IMR-90 (cell line): ENCODE measurements around the gene ENPP7.

ENCODE experiments used
- BHLHE40 ChIP-seq: fragments of 150-350 bp; IDR thresholded peaks from 2 replicates; pipeline ENCODE4 v1.6.1; 2016; ENCODE audit warnings: mild to moderate bottlenecking, low read depth, low read length
- CEBPB ChIP-seq: IDR thresholded peaks from 2 replicates; pipeline ENCODE4 v1.6.1; 2012; ENCODE audit warnings: low read depth, low read length, improper control_type of control experiment
- CHD1 ChIP-seq: IDR thresholded peaks from 2 replicates; pipeline ENCODE4 v1.6.1; 2012; ENCODE audit warnings: low read depth, low read length, improper control_type of control experiment
- CTCF ChIP-seq: conservative IDR thresholded peaks from 2 replicates; pipeline ENCODE4 v1.5.1; 2012; ENCODE audit warnings: mild to moderate bottlenecking, low read depth, low read length, improper control_type of control experiment
- ELK1 ChIP-seq: fragments of 150-350 bp; IDR thresholded peaks from 2 replicates; pipeline ENCODE4 v1.6.1; 2016; ENCODE audit warnings: low read depth, mild to moderate bottlenecking, low read length, moderate library complexity, borderline replicate concordance
- FOS ChIP-seq: fragments of 150-350 bp; IDR thresholded peaks from 2 replicates; pipeline ENCODE4 v1.6.1; 2016; ENCODE audit warnings: low read depth, low read length
- MAFK ChIP-seq: IDR thresholded peaks from 2 replicates; pipeline ENCODE4 v1.6.1; 2012; ENCODE audit warnings: low read depth, low read length, improper control_type of control experiment
- MXI1 ChIP-seq: IDR thresholded peaks from 2 replicates; pipeline ENCODE4 v1.6.1; 2012; ENCODE audit warnings: low read depth, mild to moderate bottlenecking, low read length, moderate library complexity, borderline replicate concordance
- POLR2A ChIP-seq: IDR thresholded peaks from 2 replicates; pipeline ENCODE4 v1.6.1; 2012; ENCODE audit warnings: mild to moderate bottlenecking, low read depth, low read length
- RAD21 ChIP-seq: IDR thresholded peaks from 2 replicates; pipeline ENCODE4 v1.6.1; 2012; ENCODE audit warnings: low read length, improper control_type of control experiment
- RCOR1 ChIP-seq: IDR thresholded peaks from 2 replicates; pipeline ENCODE4 v1.6.1; 2012; ENCODE audit warnings: mild to moderate bottlenecking, low read length, improper control_type of control experiment; ENCODE audit not compliant: insufficient replicate concordance
- RFX5 ChIP-seq: IDR thresholded peaks from 2 replicates; pipeline ENCODE4 v1.8.0; 2012; ENCODE audit warnings: low read depth, mild to moderate bottlenecking, low read length, moderate library complexity
- SMC3 ChIP-seq: fragments of 150-350 bp; IDR thresholded peaks from 2 replicates; pipeline ENCODE4 v1.6.1; 2016; ENCODE audit warnings: low read depth, mild to moderate bottlenecking, antibody characterized with exemption, low read length, moderate library complexity
- USF2 ChIP-seq: fragments of 150-350 bp; IDR thresholded peaks from 2 replicates; pipeline ENCODE4 v1.6.1; 2017; ENCODE audit warnings: mild to moderate bottlenecking, antibody characterized with exemption, low read length, low read depth

- TF ChIP-seq RAD21 (no peak), CTCF (no peak), RFX5 (no peak), SMC3 (no peak), CHD1 (no peak), CEBPB (no peak), MXI1 (no peak), POLR2A (no peak), BHLHE40 (no peak), FOS (no peak), USF2 (no peak), ELK1 (no peak), MAFK (no peak), RCOR1 (no peak)
Observed at GRCh38 chr17:79755591-79755990, 24.8 kb downstream of the ENPP7 start.
